GM18519 (cell line): ENCODE data around the gene MYOD1.

Experiments used
- ATAC-seq: cut with Tn5 transposase; IDR thresholded peaks from one replicate; pipeline ENCODE4 v1.9.1; 2021; ENCODE audit warnings: mild to moderate bottlenecking, moderate library complexity; ENCODE audit not compliant: unreplicated experiment, low FRiP score

Gene MYOD1

DNA sequence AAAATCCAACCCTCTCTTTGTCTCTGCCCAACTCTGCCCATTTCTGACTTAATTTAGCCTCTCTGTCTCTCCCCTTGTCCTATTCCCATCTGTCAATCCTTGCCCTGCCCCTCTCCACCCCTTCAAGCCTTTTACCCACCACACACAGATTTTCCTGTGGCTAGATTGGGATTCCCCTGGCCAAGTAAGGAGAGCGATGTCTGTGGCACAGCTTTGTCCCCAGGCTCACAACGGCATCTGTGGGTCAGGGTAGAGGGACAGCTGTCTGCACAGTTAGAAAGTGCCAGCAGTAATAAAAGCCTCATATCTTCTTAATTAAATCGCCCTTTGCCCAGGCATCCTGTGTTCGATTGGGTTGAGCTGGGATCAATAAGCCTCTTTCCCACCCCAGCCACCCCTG, 13.9 kb downstream of the MYOD1 start:
- no peak for ATAC-seq

DNA sequence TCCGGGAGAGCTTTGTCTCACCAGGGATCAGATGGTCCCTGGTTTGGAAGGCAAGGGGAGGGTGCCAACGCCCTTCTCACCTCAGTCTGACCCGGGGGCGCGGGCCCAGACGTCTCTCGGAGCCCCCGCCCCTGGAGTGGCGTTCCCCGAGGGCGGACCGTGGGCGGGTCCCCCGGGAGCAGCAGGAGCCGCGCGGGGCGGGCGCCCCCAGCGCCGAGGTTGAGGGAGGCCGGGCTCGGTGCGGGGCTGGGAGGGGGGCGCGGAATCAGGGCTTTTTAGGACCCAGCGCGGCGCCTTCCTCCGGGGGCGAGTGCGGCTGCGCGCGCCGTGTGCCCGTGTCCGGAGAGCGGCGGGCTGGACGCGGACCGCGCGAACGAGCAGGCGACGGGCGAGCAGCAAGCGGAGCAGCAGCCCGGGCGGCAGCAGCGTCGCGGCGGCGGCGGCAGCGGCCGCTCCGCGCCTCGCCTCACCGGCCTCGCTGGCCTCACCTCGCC, 15.1 kb downstream of the MYOD1 start, which contains the start of gene KCNC1:
Gene KCNC1, plus strand, starts transcription at position 364 of the 494 bp plus-strand sequence. CDS start 1,222 bp downstream, outside the sequence.
- no peak for ATAC-seq

DNA sequence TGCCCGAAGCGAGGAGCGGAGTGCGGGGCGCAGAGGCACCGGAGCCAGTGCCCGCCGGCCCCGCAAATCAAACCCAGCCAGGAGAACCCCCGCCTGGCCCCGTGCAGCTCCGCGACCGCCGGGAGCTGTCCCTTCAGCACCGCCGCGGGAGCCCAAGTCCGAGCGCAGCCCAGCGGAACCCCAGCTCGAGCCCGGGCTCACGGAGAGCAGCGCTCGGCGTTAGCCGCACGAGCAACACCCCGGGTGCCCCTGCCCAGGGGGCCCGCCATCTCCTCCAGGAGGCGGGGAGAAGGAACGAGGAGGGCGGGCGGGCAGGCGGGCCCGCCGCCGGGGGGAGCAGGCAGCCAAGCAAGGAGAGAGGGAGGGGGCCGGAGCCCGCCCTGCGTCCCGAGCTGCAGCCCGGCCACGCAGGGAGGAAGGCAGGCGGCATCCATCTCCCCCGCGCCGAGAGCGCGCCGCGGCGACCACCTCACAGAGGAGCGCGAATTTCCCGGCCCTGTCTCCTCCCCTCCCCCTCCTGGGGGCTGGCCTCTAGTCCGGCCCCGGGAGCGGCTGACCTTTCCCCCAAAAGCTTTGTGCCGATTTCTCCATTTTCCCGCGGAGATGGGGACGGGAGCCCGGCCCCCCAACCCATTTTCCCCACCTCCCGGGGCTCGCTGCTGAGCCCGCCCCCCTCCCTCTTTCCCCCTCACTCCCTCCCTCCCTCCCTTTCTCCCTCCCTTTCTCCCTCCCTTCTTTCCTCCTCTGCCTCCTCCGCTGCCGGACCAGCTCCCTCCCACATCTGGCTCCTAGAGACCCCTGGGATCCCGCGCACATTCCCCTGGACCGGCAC, 15.8 kb downstream of the MYOD1 start:
- ATAC-seq = no peak

DNA sequence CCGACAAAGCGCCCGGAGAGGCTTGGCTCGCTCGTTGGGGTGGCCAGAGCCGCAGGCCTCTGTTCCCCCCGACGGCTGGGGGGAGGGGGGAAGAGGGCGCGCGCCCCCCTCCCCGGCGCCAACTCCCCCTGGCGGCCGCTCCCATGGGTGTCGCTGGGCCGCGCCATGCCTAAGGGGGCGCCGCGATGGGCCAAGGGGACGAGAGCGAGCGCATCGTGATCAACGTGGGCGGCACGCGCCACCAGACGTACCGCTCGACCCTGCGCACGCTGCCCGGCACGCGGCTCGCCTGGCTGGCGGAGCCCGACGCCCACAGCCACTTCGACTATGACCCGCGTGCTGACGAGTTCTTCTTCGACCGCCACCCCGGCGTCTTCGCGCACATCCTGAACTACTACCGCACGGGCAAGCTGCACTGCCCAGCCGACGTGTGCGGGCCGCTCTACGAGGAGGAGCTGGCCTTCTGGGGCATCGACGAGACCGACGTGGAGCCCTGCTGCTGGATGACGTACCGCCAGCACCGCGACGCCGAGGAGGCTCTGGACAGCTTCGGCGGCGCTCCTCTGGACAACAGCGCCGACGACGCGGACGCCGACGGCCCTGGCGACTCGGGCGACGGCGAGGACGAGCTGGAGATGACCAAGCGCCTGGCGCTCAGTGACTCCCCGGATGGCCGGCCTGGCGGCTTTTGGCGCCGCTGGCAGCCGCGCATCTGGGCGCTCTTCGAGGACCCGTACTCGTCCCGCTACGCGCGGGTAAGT, 16.6 kb downstream of the MYOD1 start:
- no peak for ATAC-seq

DNA sequence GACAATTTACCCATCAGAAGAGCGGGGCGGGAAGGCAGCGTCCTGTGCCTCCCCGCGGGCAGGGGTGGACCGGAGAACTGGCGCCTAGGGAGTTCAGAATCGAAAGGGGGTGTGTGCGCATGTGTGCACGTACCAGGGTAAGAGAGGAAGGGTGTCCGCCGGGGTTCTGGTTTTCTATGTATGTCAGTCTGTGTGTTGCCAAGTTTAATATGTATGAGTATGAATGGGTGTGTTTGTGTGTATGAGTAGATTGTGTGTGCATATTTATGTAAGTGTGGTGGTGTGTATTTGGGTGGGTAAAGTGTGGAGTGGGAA, 17.2 kb downstream of the MYOD1 start:
- no peak for ATAC-seq

DNA sequence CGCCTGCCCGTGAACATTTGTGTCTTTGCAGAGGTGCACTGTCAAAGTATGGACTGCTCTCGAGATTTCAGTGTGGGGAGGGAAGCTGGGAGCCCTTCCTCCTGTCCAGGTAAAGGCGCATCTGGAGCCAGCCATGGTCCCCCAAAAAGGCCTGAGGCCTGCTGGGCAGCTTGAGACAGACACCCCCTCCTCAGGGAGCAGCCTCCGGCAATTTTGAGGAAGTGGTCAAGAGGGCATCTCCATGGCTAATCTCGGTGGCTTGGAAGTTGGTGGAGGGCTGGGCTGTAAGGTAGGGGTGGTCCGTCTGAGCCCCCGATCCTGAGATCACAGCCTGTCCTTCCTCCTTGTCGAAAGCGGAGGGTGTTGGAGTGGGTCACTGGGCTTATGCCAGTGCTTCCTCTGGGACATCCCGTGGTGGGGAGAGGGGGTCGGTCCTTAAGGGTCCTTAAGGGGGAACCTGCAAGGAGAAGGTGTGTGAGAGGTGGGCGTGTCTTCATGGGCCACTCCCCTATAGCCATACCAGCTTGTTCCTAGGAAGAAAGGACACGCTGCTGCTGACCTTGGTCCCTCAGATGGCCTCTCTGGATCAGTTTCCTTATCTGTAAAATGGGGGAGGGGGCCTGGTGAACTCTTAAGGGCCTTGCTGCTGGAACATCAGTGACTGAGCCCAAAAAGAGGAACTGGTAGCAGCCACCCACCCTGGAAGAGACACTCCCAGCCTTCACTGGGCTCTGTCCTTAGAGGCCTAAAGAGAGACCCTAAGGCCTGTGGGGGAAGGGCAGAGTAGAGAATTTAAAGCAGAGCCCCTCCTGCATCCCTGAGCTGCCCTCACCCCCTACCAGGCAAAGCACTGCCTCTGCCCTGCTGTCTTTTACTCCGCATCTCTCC, 17.8 kb downstream of the MYOD1 start:
- no peak for ATAC-seq

DNA sequence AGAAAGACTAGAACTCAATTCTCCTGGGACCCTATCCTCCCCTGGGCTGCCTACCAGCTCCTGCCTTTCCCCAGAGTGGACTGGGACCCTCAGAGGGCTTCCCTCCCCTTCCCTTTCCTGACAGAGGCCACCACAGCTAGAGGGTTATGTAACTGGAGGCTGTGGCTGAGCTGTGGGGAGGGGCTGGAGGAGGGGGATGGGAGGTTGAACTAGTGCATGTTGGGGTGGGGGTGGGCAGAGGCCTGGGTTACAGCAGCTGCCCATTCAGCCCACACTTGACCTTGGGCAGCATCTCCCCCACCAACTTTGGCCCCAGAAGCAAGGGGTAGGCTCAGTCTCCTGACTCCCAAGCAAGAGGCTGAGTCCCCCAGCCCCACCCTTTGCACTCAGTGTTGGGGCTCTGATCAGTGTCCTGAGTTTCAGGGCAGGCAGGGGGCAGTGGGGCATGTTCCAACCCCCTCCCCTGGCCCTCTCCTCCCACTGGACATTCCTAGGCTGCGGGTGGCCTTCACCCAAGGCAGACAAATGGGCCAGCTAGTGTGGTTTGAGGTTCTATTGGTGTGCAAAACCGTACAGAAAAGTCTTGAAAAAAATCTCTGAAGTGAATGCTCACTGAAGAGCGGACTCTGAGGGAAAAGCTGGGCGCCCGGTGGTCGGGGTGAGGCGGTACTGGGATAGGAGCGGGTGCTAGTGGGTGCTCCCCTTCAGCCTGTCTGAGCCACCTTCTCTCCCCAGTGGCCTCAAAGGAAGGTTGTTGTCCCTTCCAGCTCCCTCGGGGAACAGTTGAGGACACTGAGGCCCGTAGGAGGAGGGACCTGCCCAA, 19.0 kb downstream of the MYOD1 start:
- no peak for ATAC-seq

DNA sequence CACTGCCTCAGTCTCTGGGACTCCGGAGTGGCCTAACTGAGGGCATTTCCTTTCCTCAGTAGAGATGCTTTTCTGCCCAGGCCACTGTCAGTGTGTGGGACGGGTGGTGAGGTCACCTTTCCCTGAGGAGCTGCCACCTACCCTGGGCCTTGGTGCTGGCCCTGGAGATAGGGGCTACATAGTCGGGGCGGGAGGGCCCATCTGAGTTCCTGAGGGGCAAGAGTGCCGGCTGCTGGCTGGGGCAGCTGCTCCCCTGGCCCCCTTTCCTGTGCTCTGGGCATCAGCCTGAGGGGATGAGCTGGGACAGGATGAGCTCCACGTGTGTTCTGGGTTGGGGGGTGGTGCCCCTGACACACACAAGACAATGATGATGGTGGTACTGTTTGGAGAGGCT, 20.6 kb downstream of the MYOD1 start:
- no peak for ATAC-seq

DNA sequence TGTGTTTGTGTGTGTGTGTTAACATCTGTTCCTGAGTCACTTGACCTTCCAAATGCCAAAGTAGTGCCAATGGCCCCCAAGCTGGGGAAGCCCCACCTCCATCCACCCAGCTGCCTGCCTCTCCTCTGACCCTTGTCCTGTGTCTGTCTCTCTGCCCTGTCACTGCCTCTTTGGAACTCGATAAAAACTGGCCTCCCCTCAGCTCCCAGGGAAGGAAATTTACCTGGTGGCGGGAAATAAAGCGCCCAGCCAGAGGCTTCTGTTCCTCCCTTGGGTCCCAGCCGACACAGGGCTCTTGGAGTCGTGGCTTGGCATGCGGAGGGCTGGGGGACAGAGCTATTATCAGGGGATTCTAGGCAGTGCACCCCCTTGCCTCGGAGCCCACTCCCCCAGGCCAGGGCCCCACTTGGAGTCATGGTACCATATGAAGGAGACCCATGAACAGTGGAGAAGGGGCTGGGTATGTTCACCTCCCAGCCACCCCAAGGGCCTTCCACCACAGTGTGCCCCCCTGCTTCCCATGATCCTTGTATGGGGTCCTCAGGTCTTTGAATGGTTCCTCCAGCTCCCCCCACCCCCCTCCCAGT, 21.4 kb downstream of the MYOD1 start:
- no peak for ATAC-seq

DNA sequence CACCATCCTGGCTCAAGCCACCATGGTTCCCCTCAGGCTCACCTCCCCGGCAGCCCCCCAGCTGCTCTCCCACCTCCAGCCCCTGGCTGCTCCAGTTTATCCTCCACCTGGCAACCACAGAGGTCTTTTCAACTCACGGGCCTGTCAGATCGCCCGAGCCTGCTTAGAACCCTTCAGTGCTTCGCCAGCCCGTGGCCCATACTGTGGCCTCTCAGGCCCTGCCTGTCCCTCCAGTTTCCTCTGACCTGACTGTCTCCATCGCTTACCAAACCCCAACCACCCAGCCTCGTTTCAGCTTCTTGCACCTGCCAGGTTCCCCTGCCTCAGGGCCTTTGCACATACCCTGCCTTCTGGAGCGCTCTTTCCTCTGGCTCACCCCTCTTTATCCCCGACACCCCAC, 22.1 kb downstream of the MYOD1 start:
- ATAC-seq = no peak

DNA sequence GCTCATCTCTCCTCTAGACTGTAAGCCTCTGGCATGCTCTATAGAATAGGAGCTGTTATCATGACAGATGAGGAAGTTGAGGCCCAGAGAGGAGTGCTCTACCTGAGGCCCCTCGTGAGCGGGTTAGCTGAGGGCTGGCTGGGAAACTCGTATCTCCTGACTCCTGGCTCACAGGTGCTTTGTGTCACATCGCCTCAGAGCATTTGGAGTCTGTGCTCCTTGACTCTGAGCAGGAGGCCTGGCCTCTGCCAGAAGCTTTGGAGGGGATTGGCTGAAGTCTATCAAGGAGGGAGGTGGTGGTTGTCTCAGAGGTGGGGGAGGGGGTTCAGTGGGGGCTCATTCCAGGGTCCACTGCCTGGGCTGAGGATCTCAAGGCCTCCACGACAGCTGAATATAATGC, 22.6 kb downstream of the MYOD1 start:
- no peak for ATAC-seq

DNA sequence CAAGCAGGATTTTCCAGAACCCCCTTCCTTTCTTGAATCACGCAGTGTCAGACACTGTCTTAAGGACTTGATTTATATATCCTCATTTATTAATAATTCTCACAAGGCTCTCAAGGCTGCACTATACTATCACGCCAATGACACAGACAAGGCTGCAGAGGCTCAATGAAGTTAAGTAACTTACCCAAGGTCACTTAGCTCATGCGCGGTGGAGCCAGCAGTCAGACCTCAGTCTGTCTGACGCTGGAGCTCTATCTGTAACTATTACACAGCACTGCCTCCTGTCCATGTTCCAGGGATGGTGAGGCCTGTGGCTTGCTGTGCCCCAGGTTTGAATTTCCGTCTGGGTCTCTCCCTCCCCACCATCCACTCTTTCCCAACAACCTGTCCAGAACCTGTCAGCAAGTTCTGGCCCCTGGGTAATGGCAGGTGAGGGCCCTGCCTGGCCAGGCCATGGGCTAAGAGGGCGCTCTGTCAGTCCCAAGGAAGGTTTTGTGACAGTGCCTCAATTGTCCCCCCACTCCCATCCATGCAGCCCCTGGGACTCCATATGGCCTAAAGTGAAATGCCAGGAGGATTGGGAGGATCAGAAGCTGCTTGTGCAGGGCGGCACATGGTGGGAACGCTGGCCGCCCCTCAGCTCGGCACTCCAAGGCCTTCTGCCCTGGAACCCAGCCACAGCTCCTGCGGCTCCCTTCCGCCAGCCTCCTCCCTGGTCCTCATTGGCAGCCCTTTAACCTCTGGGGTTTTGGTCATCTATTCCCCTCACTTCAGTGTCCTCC, 23.8 kb downstream of the MYOD1 start:
- ATAC-seq = no peak

DNA sequence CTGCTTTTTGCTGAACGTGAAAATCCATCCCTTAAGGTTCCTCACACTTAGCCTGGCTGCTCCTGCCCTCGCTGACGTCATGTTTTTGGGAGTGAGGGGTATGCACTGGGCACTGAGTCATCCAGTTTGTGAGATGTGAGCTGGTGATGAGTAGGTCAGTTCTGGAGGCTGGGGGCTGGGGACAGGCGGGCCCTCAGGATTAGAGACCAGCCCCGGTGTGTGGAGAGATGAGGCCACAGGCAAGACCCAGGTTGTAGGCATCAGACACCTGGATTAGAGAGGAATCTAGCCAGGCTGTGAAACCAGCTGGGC, 24.4 kb downstream of the MYOD1 start:
- no peak for ATAC-seq

DNA sequence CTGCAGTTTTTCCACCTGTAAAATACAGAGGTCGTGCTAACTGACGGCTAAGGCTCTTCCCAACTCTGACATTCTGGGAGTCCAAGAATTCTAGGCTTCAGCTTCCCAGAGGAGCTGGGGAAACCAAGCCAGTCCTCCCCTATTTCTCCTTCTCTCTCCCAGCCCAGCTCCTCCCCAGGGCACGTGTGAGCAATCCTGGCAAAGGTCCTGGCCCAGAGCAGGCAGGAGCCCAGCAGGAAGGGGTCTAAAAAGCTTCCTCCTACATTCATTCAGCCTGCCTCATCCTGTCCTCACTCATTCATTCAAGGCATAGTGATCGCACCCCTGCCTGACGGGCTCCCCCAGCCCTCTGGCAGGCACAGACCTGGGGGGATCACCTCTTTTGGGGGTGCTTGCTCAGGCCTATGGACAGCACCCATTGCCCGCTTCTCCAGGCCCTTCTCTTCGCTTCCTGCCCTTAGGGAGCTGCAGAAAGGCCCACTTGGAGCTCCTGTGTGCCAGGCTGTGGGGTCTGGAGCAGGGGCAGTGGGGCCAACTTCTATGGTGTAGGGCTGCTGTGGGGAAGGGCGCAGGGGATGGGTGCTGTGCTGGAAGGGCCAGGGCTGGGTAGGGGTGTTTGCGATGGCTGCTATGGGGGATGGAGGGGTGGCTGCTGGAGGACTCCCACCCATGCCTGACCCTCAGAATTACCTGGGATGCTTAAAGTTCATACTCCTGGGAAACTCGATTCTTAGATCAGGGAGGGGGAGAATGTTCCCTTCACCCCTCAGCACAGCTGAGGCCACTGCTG, 25.0 kb downstream of the MYOD1 start:
- ATAC-seq = no peak

DNA sequence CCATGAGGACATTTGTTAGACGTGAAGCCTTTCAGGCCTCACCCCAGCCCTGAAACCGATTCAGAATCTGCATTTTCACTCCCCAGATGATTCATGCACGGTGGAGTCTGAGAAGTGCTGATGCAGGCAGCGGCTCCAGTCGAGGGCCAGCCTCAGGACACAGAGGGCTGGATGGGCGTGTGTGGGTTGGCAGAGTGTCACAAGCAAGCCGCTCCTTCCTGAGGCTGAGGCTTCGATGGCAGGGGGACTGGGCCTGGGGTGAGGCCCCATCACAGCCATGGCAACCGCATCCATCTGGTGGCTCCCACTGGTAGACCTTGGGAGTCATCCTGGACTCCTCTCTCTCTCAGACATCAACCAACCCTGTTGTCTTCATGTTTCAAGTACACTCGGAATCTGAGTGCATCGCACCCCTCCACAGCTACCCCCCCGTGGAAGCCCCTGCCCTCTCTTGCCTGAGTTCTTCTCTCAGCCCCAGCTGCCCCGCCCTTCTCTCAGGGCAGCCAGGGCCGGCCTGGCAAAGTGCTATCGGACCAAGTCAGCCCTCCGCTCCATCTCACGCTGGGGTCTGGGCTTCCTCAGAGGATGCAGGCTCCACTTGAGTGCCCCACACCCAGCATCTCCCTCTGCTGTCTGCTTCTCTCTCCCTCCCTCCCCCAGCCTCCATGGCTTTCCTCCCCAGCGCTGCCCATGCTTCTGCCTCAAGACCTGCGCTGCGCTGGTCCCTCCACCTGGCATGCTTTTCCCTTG, 25.8 kb downstream of the MYOD1 start:
- ATAC-seq = no peak

DNA sequence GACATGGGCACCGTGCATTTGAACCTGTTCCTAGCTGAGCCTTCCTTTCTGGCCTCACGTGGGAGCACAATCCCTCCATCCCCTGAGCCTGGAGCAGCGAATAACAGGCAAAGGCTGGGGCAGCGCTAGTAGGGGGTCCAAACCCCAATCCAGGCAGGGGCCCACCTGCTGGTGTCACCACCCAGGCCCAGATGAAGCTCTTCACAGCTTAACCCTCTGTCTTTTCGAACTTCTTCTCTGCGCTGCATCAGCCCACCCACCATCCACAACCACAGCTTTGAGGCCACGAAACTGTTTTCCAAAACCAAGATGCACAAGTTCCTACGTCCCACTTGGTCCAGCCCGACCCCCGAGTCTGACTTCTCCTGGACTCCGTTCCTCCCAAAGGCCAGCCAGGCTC, 26.7 kb downstream of the MYOD1 start:
- no peak for ATAC-seq

DNA sequence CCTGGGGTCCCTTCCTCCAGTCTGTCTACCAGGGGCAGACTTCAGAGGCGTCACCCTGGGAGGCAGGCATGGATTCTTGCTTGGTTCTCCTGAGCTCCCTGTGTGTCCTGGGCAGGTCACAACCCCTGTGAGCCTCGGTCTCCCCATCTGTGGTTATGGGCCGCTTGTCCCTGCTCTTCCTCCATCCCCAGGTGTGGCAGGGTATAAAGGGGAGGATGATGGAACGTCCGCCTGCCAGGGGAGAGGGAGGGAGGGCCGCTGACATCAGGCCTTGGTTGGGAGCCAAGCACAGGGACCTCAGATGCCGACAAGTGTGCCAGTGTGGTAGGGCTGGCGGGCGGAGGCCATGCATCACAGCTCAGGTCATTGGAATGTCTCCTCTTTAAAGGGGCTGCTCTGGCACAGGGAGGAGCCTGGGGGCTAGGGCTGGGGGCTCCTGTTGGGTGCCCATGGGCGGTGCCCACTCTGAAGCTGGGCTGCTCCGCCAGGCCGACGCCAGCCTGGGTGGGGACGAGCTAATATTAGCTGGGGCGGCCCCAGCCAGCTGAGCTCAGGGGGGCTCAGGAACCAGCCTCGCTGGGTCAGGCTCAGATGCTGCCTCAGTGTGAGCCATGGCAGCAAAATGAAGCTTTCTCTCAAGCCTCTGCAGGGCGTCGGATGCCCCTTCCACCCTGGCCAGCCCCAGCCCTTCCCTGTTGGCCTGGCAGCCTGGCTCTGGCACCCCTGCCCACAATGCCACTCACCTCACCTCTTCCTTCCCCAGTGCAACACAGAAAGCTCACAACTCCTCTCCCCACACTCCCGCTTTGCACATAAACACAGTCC, 28.0 kb downstream of the MYOD1 start:
- no peak for ATAC-seq
